HG03571 (cell line): ENCODE data around the gene SLC2A8.

Experiments
- ATAC-seq: cut with Tn5 transposase; IDR thresholded peaks from one replicate; pipeline ENCODE4 v1.9.1; 2021; ENCODE audit not compliant: unreplicated experiment

SLC2A8 gene

DNA sequence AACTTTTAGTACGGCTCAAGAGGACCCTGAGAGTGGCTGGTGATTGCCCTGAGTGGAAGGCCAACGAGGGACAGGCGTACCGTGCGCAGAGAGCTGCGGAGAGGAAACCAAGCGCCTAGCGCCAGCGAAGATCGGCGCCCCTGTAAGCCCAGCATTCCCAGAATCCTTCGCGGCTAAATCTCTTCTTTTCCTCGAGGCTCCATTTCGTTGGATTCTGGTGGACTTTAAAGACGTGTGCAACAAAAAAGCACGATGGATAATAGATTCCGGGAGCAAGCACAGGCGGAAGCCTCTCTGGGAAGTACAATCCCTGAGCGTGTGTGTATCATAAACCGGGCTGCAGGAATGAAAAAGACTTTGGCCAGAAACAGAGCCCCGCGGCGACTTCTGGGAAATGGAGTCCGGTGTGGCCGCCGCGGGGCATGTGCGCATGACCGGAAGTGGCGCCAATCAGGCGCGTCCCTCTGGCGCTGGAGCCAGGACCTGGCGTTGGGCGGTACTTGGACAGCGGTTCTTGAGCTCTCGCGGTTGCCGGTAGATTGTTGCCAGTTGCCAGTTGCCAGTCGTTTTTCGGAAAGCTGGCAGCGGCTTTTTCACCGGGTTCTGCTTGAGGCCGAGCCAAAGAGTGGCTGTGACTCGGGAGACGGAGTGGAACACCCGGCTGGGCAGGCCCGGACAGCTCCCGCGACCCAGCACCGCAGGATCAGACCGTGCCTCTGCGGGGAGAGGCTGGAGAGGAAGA, 27.1 kb downstream of the SLC2A8 start, which contains the start of gene ZNF79:
Gene ZNF79 (plus strand): TSS at position 449 of the 742 bp plus-strand sequence. CDS start 406 bp downstream, outside the sequence.
- ATAC-seq, result peak; percentile 89

DNA sequence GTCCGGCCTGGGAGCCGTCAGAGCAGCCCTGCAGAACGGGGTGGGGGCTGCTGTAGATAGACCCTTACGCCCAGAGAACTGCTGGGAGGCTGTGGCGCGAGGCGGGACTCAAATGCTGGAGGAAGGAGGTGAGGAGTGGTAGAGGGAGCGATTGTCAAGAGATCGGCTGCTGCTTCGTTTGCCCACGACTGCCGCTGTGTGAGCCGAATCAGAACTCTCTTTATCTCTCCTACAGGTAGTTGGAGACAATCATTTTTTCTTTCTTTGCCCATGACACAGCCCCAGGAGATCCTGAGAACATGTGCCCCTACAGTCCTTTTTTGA, 27.7 kb downstream of the SLC2A8 start:
- ATAC-seq, result peak; percentile 23

DNA sequence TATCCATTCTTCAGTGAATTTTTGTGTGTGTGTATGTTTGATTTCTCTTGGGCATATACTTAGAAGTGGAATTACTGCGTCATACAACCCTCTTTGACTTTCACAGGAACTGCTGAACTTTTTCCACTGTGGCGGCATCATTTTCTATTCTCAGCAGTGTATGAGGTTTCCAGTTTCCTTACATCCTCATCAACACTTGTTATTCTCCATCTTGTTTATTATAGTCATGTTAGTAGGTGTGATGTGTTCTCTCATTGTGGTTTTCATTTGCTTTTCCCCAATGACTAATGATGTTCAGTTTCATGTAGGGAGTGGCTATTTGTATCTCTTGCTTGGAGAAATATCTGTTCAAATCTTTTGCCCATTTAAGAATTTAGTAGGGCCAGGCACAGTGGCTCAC, 29.8 kb downstream of the SLC2A8 start:
- no peak for ATAC-seq

DNA sequence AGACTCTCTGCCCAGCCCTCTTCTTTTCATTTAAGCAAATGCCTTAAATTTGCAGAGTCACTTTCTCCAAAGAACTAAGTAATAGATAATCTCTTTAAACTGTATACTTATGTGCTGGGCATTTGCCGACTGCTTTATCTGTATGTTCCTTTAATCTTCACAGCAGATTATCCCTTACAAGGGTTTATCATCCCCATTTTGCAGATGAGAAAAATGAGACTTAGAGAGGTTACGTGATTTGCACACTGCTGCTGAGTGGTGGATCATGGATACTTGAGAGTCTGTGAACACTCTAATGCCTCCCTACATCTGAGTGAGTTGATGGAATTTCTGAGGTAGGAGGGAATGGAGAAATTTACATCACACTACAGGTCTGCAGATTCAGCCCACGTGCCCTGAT, 31.4 kb downstream of the SLC2A8 start:
- ATAC-seq, result no peak

DNA sequence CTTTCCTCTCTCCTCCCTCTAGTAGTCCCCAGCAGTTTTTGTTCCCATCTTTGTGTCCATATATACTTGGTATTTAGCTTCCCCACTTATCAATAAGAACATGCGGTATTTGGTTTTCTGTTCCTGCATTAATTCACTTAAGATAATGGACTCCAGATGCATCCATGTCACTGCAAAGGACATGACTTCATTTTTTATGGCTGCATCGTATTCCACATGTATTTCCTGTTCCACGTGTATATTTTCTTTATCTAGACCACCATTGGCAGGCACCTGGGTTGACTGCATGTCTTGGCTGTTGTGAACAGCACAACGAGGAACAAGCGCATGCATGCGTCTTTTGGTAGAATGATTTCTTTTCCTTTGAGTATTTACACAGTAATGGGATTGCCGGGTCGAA, 33.4 kb downstream of the SLC2A8 start:
- ATAC-seq, result no peak

DNA sequence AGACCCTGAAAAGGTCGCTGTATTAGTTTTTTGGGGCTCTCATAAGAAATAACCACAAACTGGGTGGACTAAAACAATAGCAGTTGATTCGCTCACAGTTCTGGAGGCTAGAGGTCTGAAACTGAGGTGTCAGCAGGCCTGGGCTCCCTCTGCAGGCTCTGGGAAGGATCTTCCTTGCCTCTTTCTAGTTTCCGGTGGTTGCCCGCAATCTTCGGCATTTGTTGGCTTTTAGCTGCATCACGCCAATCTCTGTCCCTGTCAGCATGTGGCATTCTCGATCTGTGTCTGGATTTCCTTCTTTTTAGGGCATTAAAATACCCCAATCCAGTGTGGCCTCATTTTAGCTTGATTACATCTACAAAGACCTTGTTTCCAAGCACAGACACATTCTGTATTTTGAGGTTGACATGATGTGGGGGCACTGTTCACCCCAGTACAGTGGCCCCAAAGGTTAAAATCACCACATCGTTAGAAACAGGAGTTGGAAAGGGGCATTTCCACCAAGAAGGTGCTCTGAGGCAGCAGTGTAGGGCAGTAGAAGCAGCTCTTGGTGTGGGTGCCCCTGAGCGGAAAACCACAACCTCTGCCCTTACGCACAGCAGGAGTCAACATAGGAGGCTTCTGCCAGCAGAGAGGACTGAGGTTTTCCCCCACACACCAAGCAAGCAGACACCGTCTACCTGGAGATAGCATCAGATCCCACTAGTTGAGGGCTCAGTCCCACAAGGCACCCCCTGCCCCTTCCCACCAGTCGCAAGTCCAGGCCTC, 40.7 kb downstream of the SLC2A8 start:
- ATAC-seq, result no peak

DNA sequence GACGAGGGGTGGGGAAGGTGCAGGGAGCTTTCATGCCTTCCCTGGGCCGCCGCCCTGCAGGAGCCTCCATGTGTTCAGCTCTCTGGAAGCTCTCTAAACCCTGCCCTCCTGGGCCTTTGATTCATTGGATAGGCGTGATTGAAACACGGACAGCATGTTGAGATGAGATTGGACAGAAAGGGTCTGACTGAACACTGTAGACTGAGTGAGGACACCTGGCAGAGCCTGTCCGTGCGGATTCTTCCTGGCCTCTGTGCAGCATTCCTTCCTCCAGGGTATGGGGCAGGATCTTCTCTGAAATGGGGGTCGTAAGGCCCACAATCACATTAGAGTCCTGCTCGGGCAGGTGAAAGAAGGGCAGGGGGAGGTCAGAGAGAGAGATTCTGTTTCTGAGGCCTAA, 41.4 kb downstream of the SLC2A8 start:
- ATAC-seq, result no peak

DNA sequence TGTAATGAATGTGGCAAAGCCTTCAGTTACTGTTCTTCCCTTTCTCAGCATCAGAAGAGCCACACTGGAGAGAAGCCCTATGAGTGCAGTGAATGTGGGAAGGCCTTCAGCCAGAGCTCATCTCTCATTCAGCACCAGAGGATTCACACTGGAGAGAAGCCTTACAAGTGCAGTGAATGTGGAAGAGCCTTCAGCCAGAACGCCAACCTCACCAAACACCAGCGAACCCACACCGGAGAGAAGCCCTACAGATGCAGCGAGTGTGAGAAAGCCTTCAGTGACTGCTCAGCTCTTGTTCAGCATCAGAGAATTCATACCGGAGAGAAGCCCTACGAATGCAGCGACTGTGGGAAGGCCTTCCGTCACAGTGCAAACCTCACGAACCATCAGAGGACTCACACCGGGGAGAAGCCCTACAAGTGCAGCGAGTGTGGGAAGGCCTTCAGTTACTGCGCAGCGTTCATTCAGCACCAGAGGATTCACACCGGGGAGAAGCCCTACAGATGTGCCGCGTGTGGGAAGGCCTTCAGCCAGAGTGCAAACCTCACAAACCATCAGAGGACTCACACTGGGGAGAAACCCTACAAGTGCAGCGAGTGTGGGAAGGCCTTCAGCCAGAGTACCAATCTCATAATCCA, 47.4 kb downstream of the SLC2A8 start:
- ATAC-seq, result no peak

DNA sequence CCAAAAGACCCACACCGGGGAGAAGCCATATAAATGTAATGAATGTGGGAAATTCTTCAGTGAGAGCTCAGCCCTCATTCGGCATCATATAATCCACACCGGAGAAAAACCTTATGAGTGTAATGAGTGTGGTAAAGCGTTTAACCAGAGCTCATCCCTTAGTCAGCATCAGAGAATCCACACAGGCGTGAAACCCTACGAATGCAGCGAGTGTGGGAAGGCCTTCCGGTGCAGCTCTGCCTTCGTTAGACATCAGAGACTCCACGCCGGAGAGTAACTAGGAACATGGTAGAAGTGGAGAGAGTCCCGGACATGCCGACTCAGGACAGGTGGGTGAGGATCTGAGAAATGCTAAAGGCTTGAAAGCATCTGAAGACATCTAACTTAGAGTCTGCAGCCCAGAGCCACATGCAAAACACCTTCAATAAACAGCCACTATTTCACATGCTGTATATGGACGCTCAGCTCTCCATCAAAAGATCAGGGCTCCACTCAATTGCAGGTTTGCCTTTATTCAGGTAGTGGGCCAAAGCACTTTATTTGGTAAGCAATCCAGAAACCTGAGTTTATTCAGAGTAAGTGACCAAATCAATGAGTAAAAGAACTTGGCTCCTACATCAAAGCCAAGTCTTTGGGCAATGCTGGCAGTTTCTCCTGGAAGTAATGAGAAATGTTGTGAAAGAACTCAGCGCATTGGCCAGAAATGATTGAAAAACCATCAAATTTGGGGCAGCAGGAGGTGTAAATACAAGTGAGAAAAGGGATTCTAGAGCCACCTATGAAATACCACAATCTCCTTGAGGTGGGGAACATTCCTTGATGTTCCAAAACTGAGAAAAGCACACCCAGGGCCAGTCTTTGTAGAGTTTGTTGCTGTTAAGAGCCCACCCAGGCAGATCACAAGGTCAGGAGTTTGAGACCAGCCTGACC, 48.2 kb downstream of the SLC2A8 start:
- no peak for ATAC-seq

DNA sequence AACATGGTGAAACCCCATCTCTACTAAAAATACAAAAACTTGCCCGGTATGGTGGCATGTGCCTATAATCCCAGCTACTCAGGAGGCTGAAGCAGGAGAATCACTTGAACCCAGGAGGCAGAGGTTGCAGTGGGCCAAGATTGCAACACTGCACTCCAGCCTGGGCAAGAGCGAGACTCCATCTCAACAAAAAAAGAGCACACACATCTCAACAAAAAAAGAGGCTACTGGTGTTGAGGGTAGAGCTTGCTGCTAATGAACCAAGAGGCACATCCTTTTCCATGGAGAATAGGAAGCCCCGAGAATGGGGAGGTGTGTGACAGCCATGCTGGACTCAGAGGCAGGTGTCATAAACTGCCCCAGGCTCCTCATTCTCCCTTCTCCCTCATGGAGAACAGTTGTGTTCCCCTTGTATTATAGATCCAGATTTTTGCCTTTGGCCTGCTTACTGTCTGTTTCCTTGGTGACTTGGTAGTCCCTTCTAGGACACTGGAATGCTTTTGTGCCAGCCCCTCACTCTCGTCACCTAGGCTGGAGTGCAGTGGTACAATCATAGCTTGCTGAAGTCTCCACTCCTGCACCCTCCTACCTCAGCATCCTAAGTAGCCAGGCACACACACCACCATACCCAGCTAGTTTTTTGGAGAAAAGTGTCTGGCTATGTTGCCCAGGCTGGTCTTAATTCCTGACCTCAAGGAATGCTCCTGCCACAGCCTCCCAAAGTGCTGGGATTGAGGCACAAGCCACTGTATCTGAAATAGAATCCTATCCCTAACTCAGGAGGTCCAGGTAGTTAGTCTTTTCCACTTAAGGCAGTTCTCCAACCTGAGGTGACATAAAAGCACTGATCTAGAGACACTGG, 49.1 kb downstream of the SLC2A8 start:
- no peak for ATAC-seq

DNA sequence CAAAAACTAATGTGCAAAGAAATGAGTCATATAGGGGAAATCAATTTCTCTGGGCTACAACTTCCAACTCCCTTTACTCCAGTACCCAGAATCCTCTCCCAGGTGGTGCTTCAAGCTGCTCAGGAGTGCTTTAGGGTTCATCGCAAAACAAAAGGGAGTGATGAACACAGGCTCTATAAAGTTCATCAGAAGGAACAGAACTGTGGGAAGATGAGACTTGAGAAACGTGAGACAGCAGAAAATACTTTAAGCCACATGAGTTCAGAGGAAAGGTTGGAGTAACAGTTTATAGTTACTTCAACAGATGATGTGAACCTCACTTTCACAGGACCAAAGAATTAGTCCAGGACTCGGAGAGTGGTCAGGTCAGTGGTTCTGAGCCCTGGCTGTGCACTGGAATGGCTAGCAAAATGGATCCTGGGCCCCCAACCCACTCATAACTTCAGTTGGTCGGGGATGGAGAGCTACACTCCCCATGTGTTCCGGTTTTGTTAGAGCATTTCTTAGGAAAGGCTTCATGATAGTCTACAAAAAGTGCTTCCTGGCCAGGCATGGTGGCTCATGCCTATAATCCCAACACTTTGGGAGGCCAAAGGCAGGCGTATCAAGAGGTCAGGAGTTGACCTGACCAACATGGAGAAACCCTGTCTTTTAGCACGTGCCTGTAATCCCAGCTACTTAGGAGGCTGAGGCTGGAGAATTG, 49.9 kb downstream of the SLC2A8 start:
- no peak for ATAC-seq

DNA sequence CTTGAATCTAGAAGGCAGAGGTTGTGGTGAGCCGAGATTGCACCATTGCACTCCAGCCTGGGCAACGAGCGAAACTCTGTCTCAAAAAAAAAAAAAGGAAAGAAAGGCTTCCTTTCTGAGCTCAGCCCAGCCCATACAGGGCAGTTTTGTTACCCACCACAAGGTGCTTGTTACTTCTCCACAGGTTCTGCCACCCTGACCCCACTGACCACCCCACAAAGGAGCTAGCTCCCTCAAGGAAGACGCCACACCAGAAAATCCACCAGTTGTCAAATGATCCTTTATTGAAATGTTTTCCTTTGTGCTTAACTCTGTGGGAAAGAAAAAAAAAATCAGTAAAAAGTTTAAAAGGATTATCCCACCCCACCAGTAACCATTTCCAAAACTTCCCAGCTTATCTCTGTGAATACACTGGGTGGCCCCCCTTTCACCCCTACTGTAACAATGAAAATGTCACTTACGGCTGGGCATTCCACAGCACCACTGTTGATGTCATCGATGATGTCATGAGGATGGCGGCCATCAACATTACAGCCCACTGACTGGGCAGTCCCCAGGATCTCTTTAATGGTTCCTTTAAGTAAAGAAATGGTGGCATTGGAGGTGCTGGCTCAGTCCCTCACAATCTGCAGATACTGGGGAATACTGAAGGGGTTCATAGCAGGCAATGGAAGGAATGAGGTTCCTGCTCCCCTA, 50.6 kb downstream of the SLC2A8 start:
- no peak for ATAC-seq

DNA sequence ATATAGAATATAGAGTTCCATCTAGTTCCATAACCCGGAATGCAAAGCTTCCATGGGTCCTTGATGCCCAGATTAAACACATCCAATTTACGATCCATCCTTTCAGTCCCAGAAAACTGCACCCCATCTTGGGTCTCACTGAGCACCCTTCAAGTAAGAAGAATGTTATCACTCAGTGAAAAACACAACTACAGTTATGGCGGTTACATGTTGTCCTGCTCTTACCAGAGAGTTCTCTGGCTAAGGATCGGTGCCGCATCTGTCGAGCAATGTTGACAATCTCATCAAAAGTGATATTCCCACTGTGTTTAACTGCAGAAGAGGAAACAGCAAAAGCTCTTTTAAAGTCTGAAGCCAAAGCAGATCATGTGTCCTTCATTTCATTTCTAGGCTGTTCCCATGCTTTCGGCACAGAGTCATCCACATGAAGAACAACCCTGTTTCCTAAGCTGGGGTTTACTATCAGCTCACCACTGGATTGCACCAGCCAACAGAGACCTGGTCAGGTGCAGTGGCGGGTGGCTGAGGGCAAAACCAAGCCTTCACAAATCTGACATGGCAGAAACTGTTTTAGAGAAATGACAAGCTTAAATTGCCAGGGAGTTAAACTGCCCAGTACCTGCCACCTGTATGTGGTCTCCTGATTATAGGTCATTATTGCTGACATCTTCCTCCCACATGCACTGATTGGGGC, 51.3 kb downstream of the SLC2A8 start:
- no peak for ATAC-seq

DNA sequence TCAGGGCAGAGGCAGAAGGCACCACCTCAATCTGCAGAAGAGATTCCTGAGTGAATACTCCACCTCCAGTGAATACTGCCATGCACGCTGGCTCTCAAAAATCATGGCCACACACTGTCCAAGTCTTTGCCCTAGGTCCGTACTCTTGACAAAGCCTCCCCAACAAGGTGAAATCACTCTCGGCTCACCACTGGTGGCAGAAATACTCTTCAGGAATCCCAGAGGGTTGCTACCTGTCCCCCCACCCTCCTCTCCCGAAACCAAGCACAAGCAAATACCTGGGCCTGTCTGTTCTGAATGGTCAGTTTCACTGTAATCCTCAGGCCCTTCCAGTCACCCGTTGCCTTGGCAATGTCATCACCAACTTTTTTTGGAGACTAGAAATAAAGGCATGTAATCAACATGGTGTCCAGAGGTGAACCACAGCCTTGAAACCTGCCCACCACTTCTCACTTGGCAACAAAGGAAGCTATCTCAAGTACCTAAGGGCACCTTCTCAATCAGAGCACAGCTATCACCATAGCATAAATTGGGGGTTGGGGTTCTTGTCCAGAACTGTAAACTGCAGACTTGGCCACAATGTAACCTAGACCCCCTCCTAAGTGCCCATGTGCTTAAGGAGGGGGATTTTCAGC, 52.5 kb downstream of the SLC2A8 start:
- ATAC-seq, result no peak

DNA sequence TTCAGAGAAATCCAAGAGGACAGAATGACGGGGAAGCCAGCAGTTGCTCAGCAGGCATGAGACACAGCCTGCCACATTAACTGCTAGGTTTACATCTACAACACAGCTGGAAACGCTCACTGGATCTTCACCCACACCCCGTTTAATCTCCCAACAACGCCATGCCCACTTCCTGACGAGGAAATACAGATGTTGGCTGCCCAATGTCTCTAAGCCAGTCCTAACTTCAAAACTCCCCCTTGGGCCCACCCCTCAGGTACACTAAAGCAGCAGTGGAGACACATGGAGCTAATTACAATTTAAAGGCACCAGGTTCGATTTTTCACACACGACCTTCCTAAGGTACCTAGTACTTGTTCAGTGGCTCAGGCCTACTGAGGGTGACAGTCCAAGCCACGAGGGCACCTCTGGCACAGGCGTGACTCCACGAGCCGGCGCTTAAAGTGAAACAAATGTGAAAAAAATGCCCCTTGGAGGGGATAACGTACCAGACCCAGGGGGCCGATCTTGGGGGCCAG, 53.3 kb downstream of the SLC2A8 start:
- ATAC-seq, result no peak

DNA sequence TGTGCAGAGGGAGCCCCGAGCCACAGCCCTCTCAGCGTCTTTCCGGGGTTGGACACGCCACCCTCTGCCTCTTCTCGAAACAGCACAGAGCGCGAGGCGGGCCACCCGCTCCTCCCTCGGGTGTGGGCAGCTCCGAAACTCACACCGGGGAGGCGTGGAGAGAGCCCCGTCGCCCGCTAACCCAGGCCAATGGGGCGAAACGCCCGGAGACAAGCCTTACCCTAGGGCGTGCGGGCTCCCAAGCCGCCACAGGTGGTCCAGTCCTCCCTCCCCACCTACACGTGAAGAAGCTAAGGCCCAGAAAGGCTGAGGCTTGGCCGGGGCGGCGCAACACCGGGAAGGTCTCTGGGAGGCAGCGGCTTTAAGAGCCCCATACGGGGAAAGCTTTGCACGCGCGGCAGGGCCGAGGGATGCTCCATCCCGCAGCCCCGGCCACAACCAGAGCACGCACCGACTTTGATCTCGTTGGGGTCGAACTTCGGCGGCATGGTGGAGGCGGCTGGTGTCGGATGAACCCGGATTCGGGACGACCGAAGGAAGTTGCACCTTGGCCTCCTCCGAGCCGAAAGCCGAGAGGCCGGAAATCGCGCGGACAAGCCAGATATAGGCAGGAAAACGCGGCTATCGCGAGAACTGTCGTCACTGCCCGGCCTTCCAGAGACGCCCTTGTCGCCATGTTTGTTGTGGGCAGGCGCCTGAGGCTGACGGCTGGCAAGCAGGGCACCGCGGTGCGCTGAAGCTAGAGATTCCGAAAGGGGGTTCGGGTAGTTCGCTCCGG, 54.0 kb downstream of the SLC2A8 start, which contains the start of the genes LRSAM1 and RPL12:
Gene LRSAM1 (plus strand): TSS at position 681 of the 778 bp plus-strand sequence. CDS start 3,018 bp downstream, outside the sequence.
Gene RPL12 (minus strand): TSS at position 577 of the 778 bp plus-strand sequence. CDS start 89 bp downstream, at position 488.
- ATAC-seq, result peak; percentile 61

DNA sequence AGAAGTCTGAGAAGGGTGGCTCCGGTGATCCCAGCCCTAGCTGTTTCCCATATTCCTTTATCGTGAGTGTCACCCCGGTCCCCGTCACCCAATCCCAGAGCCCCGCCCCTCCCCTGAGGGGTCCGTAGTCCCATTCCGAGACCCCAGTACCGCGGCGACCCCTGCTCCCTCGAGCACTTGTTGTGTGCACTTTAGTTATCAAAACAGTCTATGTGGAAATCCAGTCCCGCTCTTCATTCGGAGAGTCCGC, 54.6 kb downstream of the SLC2A8 start:
- peak; percentile 19 for ATAC-seq
